Measurements from ENCODE around the gene CCT3. TPM values are rescaled to one million over a fixed set of nuclear protein-coding genes. Genes with fewer than 3 reads are reported as not detected.
"Not testable (repeated sequence)": the region's sequence is repeated elsewhere in the genome, so short reads cannot be mapped to it uniquely, and the experiment has no call there.

CCT3 gene
- total RNA-seq, 2 experiments from 2014 or later = 379 to 388 TPM

DNA sequence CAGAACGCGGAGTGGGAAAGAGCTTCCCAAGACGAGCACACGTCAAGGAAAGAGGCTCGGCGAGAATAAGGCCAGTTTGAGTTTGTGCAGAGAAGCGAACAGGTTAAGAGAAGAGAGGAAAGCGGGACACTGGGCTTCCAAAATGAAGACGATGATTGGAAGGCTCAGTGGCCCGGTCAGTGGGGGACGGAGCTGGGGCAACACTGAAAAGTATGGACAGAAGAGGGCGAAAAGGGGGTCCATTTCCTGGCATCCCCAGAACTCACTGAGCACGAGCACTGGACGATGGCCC lies 258 bp downstream of the CCT3 start:
- POLR2A ChIA-PET = interaction anchor here (1.1 to 2.6 kb wide), 5 partner anchors 10 to 143 kb away, joined by 3 to 26 read pairs (median 3); partner anchors contain the start of genes GLMP, SMG5 and TMEM79
- Mint-ChIP-seq H3K4me1 (ENCODE audit: low read depth) (peaks cover 27% of the 10 kb centered on the region), H3K36me3 (ENCODE audit: low read depth) (peaks cover 41% of the 10 kb centered on the region), H3K27ac (peak overlapping the region; percentile 99), H3K4me3 (peak overlapping the region; percentile 98), H3K27me3 (no peaks in the 10 kb centered on the region), H3K9me3 (no peaks in the 10 kb centered on the region)
- DNase-seq (peak; percentile 47), ATAC-seq (no peak)
- intact Hi-C loops (cut with micrococcal nuclease) = loop anchor here (2.0 kb wide), 1 partner anchor 57 kb away; no protein-coding TSS in a partner anchor
- TF ChIP-seq, protein P1, sequence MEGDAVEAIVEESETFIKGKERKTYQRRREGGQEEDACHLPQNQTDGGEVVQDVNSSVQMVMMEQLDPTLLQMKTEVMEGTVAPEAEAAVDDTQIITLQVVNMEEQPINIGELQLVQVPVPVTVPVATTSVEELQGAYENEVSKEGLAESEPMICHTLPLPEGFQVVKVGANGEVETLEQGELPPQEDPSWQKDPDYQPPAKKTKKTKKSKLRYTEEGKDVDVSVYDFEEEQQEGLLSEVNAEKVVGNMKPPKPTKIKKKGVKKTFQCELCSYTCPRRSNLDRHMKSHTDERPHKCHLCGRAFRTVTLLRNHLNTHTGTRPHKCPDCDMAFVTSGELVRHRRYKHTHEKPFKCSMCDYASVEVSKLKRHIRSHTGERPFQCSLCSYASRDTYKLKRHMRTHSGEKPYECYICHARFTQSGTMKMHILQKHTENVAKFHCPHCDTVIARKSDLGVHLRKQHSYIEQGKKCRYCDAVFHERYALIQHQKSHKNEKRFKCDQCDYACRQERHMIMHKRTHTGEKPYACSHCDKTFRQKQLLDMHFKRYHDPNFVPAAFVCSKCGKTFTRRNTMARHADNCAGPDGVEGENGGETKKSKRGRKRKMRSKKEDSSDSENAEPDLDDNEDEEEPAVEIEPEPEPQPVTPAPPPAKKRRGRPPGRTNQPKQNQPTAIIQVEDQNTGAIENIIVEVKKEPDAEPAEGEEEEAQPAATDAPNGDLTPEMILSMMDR (IDR thresholded peaks at IDR 0.05) = no peak
- CTCF ChIA-PET = interaction anchor here (0.6 to 3.7 kb wide), 6 partner anchors 13 to 273 kb away, joined by 3 to 24 read pairs (median 3); partner anchors contain the start of genes SMG5 and TMEM79

DNA sequence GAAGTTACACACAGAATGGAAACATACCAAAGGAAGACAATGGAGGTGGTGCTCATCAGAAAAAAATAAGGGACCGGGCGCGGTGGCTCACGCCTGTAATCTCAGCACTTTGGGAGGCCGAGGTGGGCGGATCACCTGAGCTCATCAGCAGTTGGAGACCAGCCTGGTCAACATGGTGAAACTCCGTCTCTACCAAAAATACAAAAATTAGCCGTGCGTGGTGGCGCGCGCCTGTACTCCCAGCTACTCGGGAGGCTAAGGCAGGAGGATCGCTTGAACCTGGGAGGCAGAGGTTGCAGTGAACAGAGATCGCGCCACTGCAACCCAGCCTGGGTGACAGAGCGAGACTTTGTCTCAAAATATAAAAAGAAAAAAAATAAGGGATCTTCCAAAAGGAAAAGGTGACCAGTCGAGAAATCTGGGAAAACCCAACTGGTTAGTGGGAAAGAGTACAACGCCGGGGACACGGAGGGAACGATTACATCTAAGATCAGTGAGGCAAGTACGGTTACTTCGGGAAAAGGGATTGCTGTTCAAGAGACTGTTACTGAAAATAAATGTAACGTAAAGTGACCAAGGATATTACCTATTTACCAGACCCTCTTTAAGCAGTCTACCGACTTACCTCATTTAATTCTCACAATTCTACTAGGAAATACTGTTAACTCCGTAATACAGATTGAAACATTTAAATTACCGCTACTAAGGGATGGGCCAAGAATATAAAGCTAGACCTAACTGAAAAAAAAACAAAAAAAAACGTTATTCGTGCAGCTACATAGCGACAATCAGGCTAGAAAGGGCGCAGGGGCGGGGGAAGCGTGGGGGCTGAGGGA lies 822 bp downstream of the CCT3 start:
- TF ChIP-seq, protein P1 (IDR thresholded peaks at IDR 0.05) = no peak
- ATAC-seq (no peak), DNase-seq (peak; percentile 30)
- ChIA-PET CTCF (interaction anchor here (0.8 to 3.7 kb wide), 12 partner anchors 12 to 208 kb away, joined by 3 to 24 read pairs (median 3); partner anchors contain the start of genes SMG5 and TMEM79), POLR2A (interaction anchor here (0.7 to 2.6 kb wide), 8 partner anchors 10 to 143 kb away, joined by 3 to 26 read pairs (median 3); partner anchors contain the start of genes GLMP, SMG5 and TMEM79)
- H3K4me1 Mint-ChIP-seq (ENCODE audit: low read depth) = peaks cover 27% of the 10 kb centered on the region
- peak overlapping the region; percentile 98 for H3K4me3 Mint-ChIP-seq
- H3K9me3 Mint-ChIP-seq = no peaks in the 10 kb centered on the region
- intact Hi-C loops (cut with micrococcal nuclease) = loop anchor here (2.0 kb wide), 1 partner anchor 56 kb away; no protein-coding TSS in a partner anchor
- peaks cover 41% of the 10 kb centered on the region for H3K36me3 Mint-ChIP-seq (ENCODE audit: low read depth)
- H3K27me3 Mint-ChIP-seq = no peaks in the 10 kb centered on the region
- H3K27ac Mint-ChIP-seq = peak overlapping the region; percentile 99

DNA sequence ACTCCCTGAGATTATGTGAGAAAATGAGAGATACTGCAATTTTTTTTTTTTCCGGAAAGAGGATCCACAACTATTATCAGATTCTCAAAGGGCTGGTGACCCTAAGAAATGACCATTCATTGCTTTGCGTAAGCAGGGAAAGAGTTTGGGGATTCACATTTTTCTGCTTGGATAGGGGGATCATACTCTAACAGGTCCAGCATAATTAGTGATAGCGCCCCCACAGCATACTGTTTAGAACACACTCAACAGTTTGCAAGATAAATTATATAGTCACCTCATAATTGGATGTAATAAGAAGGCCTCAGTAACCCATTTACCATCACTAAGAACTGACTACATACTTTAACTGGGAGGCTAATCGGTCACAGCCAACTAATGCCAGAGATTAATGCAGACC lies 1.9 kb downstream of the CCT3 start:
- TF ChIP-seq, protein P1 (IDR thresholded peaks at IDR 0.05) = peak; percentile 23
- ATAC-seq (no peak), DNase-seq (peak; percentile 27)
- Mint-ChIP-seq H3K27me3 (no peaks in the 10 kb centered on the region), H3K4me3 (peak overlapping the region; percentile 98), H3K9me3 (no peaks in the 10 kb centered on the region), H3K4me1 (ENCODE audit: low read depth) (peaks cover 27% of the 10 kb centered on the region), H3K36me3 (ENCODE audit: low read depth) (peaks cover 46% of the 10 kb centered on the region), H3K27ac (peak overlapping the region; percentile 40)
- intact Hi-C loops (cut with micrococcal nuclease) = loop anchor here (2.0 kb wide), 1 partner anchor 55 kb away; no protein-coding TSS in a partner anchor
- ChIA-PET POLR2A (interaction anchor here (0.6 to 2.6 kb wide), 5 partner anchors 11 to 55 kb away, joined by 3 to 26 read pairs (median 3); partner anchors contain the start of genes SMG5 and TMEM79), CTCF (interaction anchor here (0.8 to 3.7 kb wide), 9 partner anchors 11 to 110 kb away, joined by 3 to 24 read pairs (median 4); partner anchors contain the start of genes SMG5 and TMEM79)

DNA sequence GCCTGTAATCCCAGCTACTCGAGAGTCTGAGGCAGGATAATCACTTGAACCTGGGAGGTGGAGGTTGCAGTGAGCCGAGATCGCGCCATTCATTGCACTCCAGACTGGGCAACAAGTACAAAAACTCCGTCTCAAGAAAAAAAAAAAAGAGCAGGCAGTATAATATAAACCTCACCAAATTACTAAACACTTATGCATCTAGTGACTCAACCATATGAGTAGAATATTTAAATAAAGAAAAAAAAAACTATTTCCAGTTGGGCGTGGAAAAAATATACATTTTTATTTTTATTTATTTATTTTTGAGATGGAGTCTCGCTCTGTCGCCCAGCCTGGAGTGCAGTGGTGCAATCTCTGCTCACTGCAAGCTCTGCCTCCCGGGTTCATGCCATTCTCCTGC lies 14.9 kb downstream of the CCT3 start:
- H3K27me3 Mint-ChIP-seq; ATAC-seq; H3K4me3 Mint-ChIP-seq; intact Hi-C loops (cut with micrococcal nuclease); H3K4me1 Mint-ChIP-seq (ENCODE audit: low read depth); H3K9me3 Mint-ChIP-seq; H3K27ac Mint-ChIP-seq; DNase-seq; CTCF ChIA-PET: not testable (repeated sequence)
- POLR2A ChIA-PET = interaction anchor here (1.5 to 1.6 kb wide), 2 partner anchors 12 to 41 kb away, joined by 5 to 7 read pairs; partner anchors contain the start of gene SMG5
- peaks cover 36% of the 10 kb centered on the region for H3K36me3 Mint-ChIP-seq (ENCODE audit: low read depth)

- Mint-ChIP-seq H3K36me3 (ENCODE audit: low read depth) (peaks cover 47% of the 10 kb centered on the region), H3K27me3 (no peaks in the 10 kb centered on the region), H3K4me1 (ENCODE audit: low read depth) (no peaks in the 10 kb centered on the region), H3K4me3 (no peak overlapping the region), H3K27ac (no peak overlapping the region), H3K9me3 (no peaks in the 10 kb centered on the region)
- CTCF ChIA-PET = interaction anchor here (1.2 to 4.0 kb wide), 6 partner anchors 13 to 180 kb away, joined by 3 to 37 read pairs (median 4); partner anchors contain the start of gene SMG5
- intact Hi-C loops (cut with micrococcal nuclease) = no loop called here
- TF ChIP-seq, protein P1 (IDR thresholded peaks at IDR 0.05) = no peak
- ATAC-seq = no peak
- POLR2A ChIA-PET = interaction anchor here (1.5 kb wide), 1 partner anchor 37 kb away, joined by 5 read pairs; the partner anchor contains the start of gene TMEM79
- DNase-seq = no peak
Measured at GRCh38 chr1:156320560-156320959, 17.5 kb downstream of the CCT3 start.
